Rectal smooth muscle tissue (tissue), 1 donor: ENCODE measurements around the gene NXPH4.

ENCODE experiments used
- H3K27ac ChIP-seq: one replicate; pipeline ENCODE4 v1.7.0; 2013; ENCODE audit warnings: low read depth, low read length, inconsistent platforms
- H3K27me3 ChIP-seq: one replicate; pipeline ENCODE4 v1.7.0; 2013; ENCODE audit warnings: low read length; ENCODE audit not compliant: control insufficient read depth, insufficient read depth
- H3K36me3 ChIP-seq: one replicate; pipeline ENCODE4 v1.7.0; 2013; ENCODE audit warnings: low read length; ENCODE audit not compliant: control insufficient read depth, insufficient read depth
- H3K4me1 ChIP-seq: one replicate; pipeline ENCODE4 v1.7.0; 2013; ENCODE audit warnings: low read length; ENCODE audit not compliant: control insufficient read depth, insufficient read depth
- H3K4me3 ChIP-seq: one replicate; pipeline ENCODE4 v1.7.0; 2013; ENCODE audit warnings: low read length
- H3K9ac ChIP-seq: one replicate; pipeline ENCODE4 v1.7.0; 2013; ENCODE audit warnings: low read length

The NXPH4 gene

GRCh38 chr12:57187222-57188089, 29.1 kb upstream of the NXPH4 start:
- Histone ChIP-seq H3K4me1 (peaks cover 3% of the 10 kb centered on the region), H3K9ac (no peak overlapping the region), H3K4me3 (no peak overlapping the region), H3K27ac (no peak overlapping the region), H3K27me3 (no peaks in the 10 kb centered on the region), H3K36me3 (peaks cover 59% of the 10 kb centered on the region)

- Histone ChIP-seq H3K36me3 (peaks cover 64% of the 10 kb centered on the region), H3K27me3 (no peaks in the 10 kb centered on the region), H3K27ac (no peak overlapping the region), H3K4me3 (no peak overlapping the region), H3K9ac (no peak overlapping the region), H3K4me1 (peaks cover 3% of the 10 kb centered on the region)
These were observed 28.5 kb upstream of the NXPH4 start for GRCh38 chr12:57188090-57188425.

- Histone ChIP-seq H3K4me3 (no peak overlapping the region), H3K36me3 (peaks cover 68% of the 10 kb centered on the region), H3K27ac (no peak overlapping the region), H3K27me3 (no peaks in the 10 kb centered on the region), H3K9ac (no peak overlapping the region), H3K4me1 (peaks cover 3% of the 10 kb centered on the region)
These were observed 26.6 kb upstream of the NXPH4 start for GRCh38 chr12:57190037-57190436.

GRCh38 chr12:57190821-57191220, 25.8 kb upstream of the NXPH4 start:
- peaks cover 69% of the 10 kb centered on the region for H3K36me3 ChIP-seq
- H3K9ac ChIP-seq = no peak overlapping the region
- no peaks in the 10 kb centered on the region for H3K27me3 ChIP-seq
- no peak overlapping the region for H3K27ac ChIP-seq
- H3K4me3 ChIP-seq = no peak overlapping the region
- peaks cover 3% of the 10 kb centered on the region for H3K4me1 ChIP-seq

GRCh38 chr12:57191410-57191809, 25.2 kb upstream of the NXPH4 start:
- H3K36me3 ChIP-seq = peaks cover 69% of the 10 kb centered on the region
- no peak overlapping the region for H3K27ac ChIP-seq
- H3K4me3 ChIP-seq = no peak overlapping the region
- H3K9ac ChIP-seq = no peak overlapping the region
- H3K27me3 ChIP-seq = no peaks in the 10 kb centered on the region
- H3K4me1 ChIP-seq = peaks cover 3% of the 10 kb centered on the region

GRCh38 chr12:57192920-57193319, 23.7 kb upstream of the NXPH4 start:
- peaks cover 71% of the 10 kb centered on the region for H3K36me3 ChIP-seq
- no peak overlapping the region for H3K4me3 ChIP-seq
- H3K9ac ChIP-seq = no peak overlapping the region
- H3K4me1 ChIP-seq = peaks cover 3% of the 10 kb centered on the region
- no peaks in the 10 kb centered on the region for H3K27me3 ChIP-seq
- no peak overlapping the region for H3K27ac ChIP-seq

GRCh38 chr12:57193706-57194245, 22.8 kb upstream of the NXPH4 start:
- no peak overlapping the region for H3K4me3 ChIP-seq
- no peaks in the 10 kb centered on the region for H3K27me3 ChIP-seq
- peaks cover 3% of the 10 kb centered on the region for H3K4me1 ChIP-seq
- no peak overlapping the region for H3K27ac ChIP-seq
- peaks cover 79% of the 10 kb centered on the region for H3K36me3 ChIP-seq
- H3K9ac ChIP-seq = no peak overlapping the region

- no peaks in the 10 kb centered on the region for H3K27me3 ChIP-seq
- H3K27ac ChIP-seq = no peak overlapping the region
- no peak overlapping the region for H3K4me3 ChIP-seq
- no peak overlapping the region for H3K9ac ChIP-seq
- peaks cover 3% of the 10 kb centered on the region for H3K4me1 ChIP-seq
- peaks cover 84% of the 10 kb centered on the region for H3K36me3 ChIP-seq
These were observed 22.3 kb upstream of the NXPH4 start for GRCh38 chr12:57194253-57194652.

GRCh38 chr12:57195186-57195585, 21.4 kb upstream of the NXPH4 start:
- peaks cover 2% of the 10 kb centered on the region for H3K4me1 ChIP-seq
- H3K36me3 ChIP-seq = peaks cover 85% of the 10 kb centered on the region
- H3K27me3 ChIP-seq = no peaks in the 10 kb centered on the region
- H3K4me3 ChIP-seq = no peak overlapping the region
- H3K27ac ChIP-seq = no peak overlapping the region
- H3K9ac ChIP-seq = no peak overlapping the region

- H3K4me3 ChIP-seq = no peak overlapping the region
- peaks cover 85% of the 10 kb centered on the region for H3K36me3 ChIP-seq
- H3K4me1 ChIP-seq = no peaks in the 10 kb centered on the region
- H3K27ac ChIP-seq = no peak overlapping the region
- H3K9ac ChIP-seq = no peak overlapping the region
- no peaks in the 10 kb centered on the region for H3K27me3 ChIP-seq
These were observed 20.8 kb upstream of the NXPH4 start for GRCh38 chr12:57195611-57196371.

- H3K27me3 ChIP-seq = no peaks in the 10 kb centered on the region
- no peak overlapping the region for H3K27ac ChIP-seq
- H3K4me3 ChIP-seq = no peak overlapping the region
- H3K36me3 ChIP-seq = peaks cover 84% of the 10 kb centered on the region
- H3K9ac ChIP-seq = no peak overlapping the region
- no peaks in the 10 kb centered on the region for H3K4me1 ChIP-seq
These were observed 20.2 kb upstream of the NXPH4 start for GRCh38 chr12:57196439-57196838.

GRCh38 chr12:57196956-57197355, 19.6 kb upstream of the NXPH4 start:
- no peak overlapping the region for H3K4me3 ChIP-seq
- H3K36me3 ChIP-seq = peaks cover 84% of the 10 kb centered on the region
- no peaks in the 10 kb centered on the region for H3K27me3 ChIP-seq
- no peak overlapping the region for H3K9ac ChIP-seq
- no peak overlapping the region for H3K27ac ChIP-seq
- no peaks in the 10 kb centered on the region for H3K4me1 ChIP-seq
